ENCODE measurements around the gene NGEF. TPM values are rescaled to one million over a fixed set of nuclear protein-coding genes. Genes with fewer than 3 reads are reported as not detected.

The NGEF gene
- total and polyA plus RNA-seq, 4 donors = 10.6 to 22.6 (median 10.8) TPM

GRCh38 chr2:233010569-233011267 lies 2.3 kb downstream of the NGEF start:
- no peaks in the 10 kb centered on the region for H3K27me3 ChIP-seq (ENCODE audit: control insufficient read depth in 4 of 4, insufficient read depth in 4 of 4, low read length in 3 of 4)
- 91% methylated on average over 9 of the region's 9 CpGs for WGBS
- no peak overlapping the region for H3K27ac ChIP-seq (ENCODE audit: low read depth in 1 of 2, low read length in 2 of 2)
- H3K4me3 ChIP-seq (ENCODE audit: low read depth in 1 of 3, low read length in 3 of 3) = no peak overlapping the region
- H3K36me3 ChIP-seq (ENCODE audit: control insufficient read depth in 4 of 4, insufficient read depth in 3 of 4, low read depth in 1 of 4, low read length in 3 of 4) = peaks cover 0 to 2% (median 0%) of the 10 kb centered on the region in 4 donors
- H3K4me1 ChIP-seq (ENCODE audit: control insufficient read depth in 4 of 4, insufficient read depth in 4 of 4, low read length in 3 of 4) = peaks cover 13 to 37% (median 21%) of the 10 kb centered on the region in 4 donors
- no peak for TF ChIP-seq FOXA1 (IDR thresholded peaks at IDR 0.05)
- TF ChIP-seq YY1 (IDR thresholded peaks at IDR 0.05) = no peak
- no peak for TF ChIP-seq JUND (IDR thresholded peaks at IDR 0.05)
- no peak for TF ChIP-seq SP1 (IDR thresholded peaks at IDR 0.05)
- TF ChIP-seq REST (IDR thresholded peaks at IDR 0.05) = no peak
- TF ChIP-seq FOXA2 (IDR thresholded peaks at IDR 0.05) = no peak
- no peak for TF ChIP-seq GABPA (IDR thresholded peaks at IDR 0.05 in 1 of 2, conservative IDR thresholded peaks at IDR 0.05 in 1 of 2)
- no peak for TF ChIP-seq TAF1 (conservative IDR thresholded peaks at IDR 0.05)
- no peak for TF ChIP-seq RXRA (IDR thresholded peaks at IDR 0.05)
- TF ChIP-seq HNF4A (conservative IDR thresholded peaks at IDR 0.05) = no peak
- no peak for TF ChIP-seq HNF4G (IDR thresholded peaks at IDR 0.05)
- TF ChIP-seq EGR1 (IDR thresholded peaks at IDR 0.05; ENCODE audit: low read depth in 2 of 2) = no peak
- no peak for TF ChIP-seq MAX (IDR thresholded peaks at IDR 0.05)
- no peak for TF ChIP-seq CTCF (IDR thresholded peaks at IDR 0.05; ENCODE audit: low read depth, low read length, missing input control)
- no peak for TF ChIP-seq ATF3 (IDR thresholded peaks at IDR 0.05)
- no peak for TF ChIP-seq RAD21 (IDR thresholded peaks at IDR 0.05)
- TF ChIP-seq NR2F2 (IDR thresholded peaks at IDR 0.05) = no peak
- no peak for TF ChIP-seq ZBTB33 (IDR thresholded peaks at IDR 0.05)
- DNase-seq (ENCODE audit: low spot score) = no peak
- no peak overlapping the region for H3K9ac ChIP-seq (ENCODE audit: low read depth in 1 of 2, low read length in 2 of 2)
- no peaks in the 10 kb centered on the region for H3K9me3 ChIP-seq (ENCODE audit: control insufficient read depth in 4 of 4, low read length in 3 of 4)
